OCI-LY3 (cell line): ENCODE data around the gene EFCAB13.
"Not testable (repeated sequence)": the region's sequence is repeated elsewhere in the genome, so short reads cannot be mapped to it uniquely, and the experiment has no call there.

Experiments
- H2AFZ ChIP-seq: fragments of 200-600, 300-600 bp; shearing (Covaris generic); 2 replicates; pipeline ENCODE4 v1.6.0; 2014; ENCODE audit warnings: antibody characterized with exemption, low read depth, low read length
- H3K27ac ChIP-seq: fragments of 200-600, 300-600 bp; sonication (generic); 2 replicates; pipeline ENCODE4 v1.5.1; 2014; ENCODE audit warnings: mild to moderate bottlenecking, low read length, moderate library complexity, mixed read lengths
- H3K27me3 ChIP-seq: fragments of 200-600, 300-600 bp; sonication (generic); 2 replicates; pipeline ENCODE4 v1.6.1; 2014; ENCODE audit warnings: low read depth, low read length, mixed read lengths
- H3K36me3 ChIP-seq: fragments of 200-600, 300-600 bp; sonication (generic); replicated peaks from 2 replicates; pipeline ENCODE3; 2014; ENCODE audit warnings: low read depth, low read length, mixed read lengths
- H3K4me1 ChIP-seq: fragments of 300-600, 200-600 bp; sonication (generic); 2 replicates; pipeline ENCODE4 v1.6.1; 2014; ENCODE audit warnings: low read length, mixed read lengths
- H3K4me2 ChIP-seq: fragments of 200-600, 300-600 bp; sonication (generic); 2 replicates; pipeline ENCODE4 v1.6.1; 2014; ENCODE audit warnings: low read length, mixed read lengths
- H3K4me3 ChIP-seq: fragments of 300-600, 200-600 bp; sonication (generic); 2 replicates; pipeline ENCODE4 v1.5.1; 2014; ENCODE audit warnings: antibody characterized with exemption, mild to moderate bottlenecking, low read length, moderate library complexity
- H3K79me2 ChIP-seq: fragments of 300-600, 200-600 bp; shearing (Covaris generic); 2 replicates; pipeline ENCODE4 v1.6.1; 2014; ENCODE audit warnings: mild to moderate bottlenecking, low read length, mixed read lengths
- H3K9ac ChIP-seq: fragments of 300-600, 200-600 bp; shearing (Covaris generic); 2 replicates; pipeline ENCODE4 v1.6.0; 2014; ENCODE audit warnings: mild to moderate bottlenecking, low read length, moderate library complexity
- H3K9me3 ChIP-seq: fragments of 200-600, 300-600 bp; shearing (Covaris generic); 2 replicates; pipeline ENCODE4 v1.6.1; 2014; ENCODE audit warnings: low read length, mixed read lengths; ENCODE audit not compliant: insufficient read depth
- H4K20me1 ChIP-seq: fragments of 200-600, 300-600 bp; sonication (generic); 2 replicates; pipeline ENCODE4 v1.6.1; 2016; ENCODE audit warnings: low read length, mixed read lengths; ENCODE audit not compliant: insufficient read depth
- EZH2phosphoT487 ChIP-seq: fragments of 200-600 bp; shearing (Covaris generic); IDR thresholded peaks from 2 replicates; pipeline ENCODE4 v1.6.1; 2018; ENCODE audit warnings: antibody characterized with exemption, mixed run types, low read depth
- TF ChIP-seq, protein P1 (sequence below): fragments of 200-600, 300-600 bp; sonication (generic); IDR thresholded peaks from 2 replicates; pipeline ENCODE4 v1.5.1; 2014; ENCODE audit warnings: antibody characterized with exemption, low read length, low read depth

The EFCAB13 gene

DNA sequence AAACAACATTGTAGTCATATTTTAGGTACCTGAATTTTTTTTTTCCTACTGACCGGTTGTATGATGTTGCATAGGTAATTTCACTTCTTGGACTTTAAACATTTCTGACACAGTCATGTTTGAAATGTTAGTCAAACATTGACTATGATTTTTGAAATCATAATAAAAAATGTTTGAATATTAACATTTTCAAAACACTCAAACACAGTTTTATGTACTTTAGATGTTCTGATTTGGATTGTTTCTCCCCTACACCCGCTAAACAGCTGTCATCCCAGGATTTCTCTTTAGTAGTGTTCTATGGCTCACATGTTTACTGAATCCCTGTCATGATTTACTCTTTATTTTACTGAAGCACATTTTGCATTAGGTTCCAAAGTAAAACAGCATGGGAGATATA lies 104.2 kb downstream of the EFCAB13 start:
- TF ChIP-seq EZH2phosphoT487 = no peak
- TF ChIP-seq, protein P1, sequence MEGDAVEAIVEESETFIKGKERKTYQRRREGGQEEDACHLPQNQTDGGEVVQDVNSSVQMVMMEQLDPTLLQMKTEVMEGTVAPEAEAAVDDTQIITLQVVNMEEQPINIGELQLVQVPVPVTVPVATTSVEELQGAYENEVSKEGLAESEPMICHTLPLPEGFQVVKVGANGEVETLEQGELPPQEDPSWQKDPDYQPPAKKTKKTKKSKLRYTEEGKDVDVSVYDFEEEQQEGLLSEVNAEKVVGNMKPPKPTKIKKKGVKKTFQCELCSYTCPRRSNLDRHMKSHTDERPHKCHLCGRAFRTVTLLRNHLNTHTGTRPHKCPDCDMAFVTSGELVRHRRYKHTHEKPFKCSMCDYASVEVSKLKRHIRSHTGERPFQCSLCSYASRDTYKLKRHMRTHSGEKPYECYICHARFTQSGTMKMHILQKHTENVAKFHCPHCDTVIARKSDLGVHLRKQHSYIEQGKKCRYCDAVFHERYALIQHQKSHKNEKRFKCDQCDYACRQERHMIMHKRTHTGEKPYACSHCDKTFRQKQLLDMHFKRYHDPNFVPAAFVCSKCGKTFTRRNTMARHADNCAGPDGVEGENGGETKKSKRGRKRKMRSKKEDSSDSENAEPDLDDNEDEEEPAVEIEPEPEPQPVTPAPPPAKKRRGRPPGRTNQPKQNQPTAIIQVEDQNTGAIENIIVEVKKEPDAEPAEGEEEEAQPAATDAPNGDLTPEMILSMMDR = no peak
- no peak overlapping the region for H3K4me3 ChIP-seq
- no peaks in the 10 kb centered on the region for H3K9me3 ChIP-seq
- no peak overlapping the region for H3K9ac ChIP-seq
- H3K27ac ChIP-seq = no peak overlapping the region
- H2AFZ ChIP-seq = no peak overlapping the region
- no peaks in the 10 kb centered on the region for H4K20me1 ChIP-seq
- no peaks in the 10 kb centered on the region for H3K27me3 ChIP-seq
- no peaks in the 10 kb centered on the region for H3K79me2 ChIP-seq
- H3K36me3 ChIP-seq = no peaks in the 10 kb centered on the region
- no peak overlapping the region for H3K4me2 ChIP-seq
- H3K4me1 ChIP-seq = peaks cover 7% of the 10 kb centered on the region

- not testable (repeated sequence) for H3K9me3 ChIP-seq, H3K9ac ChIP-seq, H3K27ac ChIP-seq, H3K4me1 ChIP-seq, H3K79me2 ChIP-seq, H3K4me2 ChIP-seq, H4K20me1 ChIP-seq, H3K36me3 ChIP-seq, H2AFZ ChIP-seq, H3K27me3 ChIP-seq, H3K4me3 ChIP-seq
Measured at GRCh38 chr17:47432240-47432639, 108.5 kb downstream of the EFCAB13 start.

DNA sequence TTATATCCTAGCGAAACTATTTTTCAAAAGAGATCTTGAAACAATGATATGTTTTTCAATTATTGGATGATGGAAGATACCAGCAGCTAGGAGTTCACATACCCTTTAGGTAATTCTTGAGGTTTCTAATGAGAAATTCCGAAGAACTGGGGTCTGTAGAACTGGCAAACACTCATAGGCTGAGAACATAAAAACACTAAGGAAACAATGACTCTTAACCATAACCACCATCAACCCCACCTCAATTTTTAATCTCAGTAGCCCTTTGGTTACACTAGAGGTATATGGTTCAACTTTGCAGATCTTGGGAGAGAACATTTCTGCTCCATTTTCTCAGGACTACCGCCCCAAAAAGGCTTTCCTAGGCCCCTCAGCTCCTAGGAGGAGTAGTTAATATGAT lies 141.4 kb downstream of the EFCAB13 start:
- Histone ChIP-seq H3K27ac (no peak overlapping the region), H3K27me3 (no peaks in the 10 kb centered on the region), H3K4me2 (no peak overlapping the region), H4K20me1 (no peaks in the 10 kb centered on the region), H3K9me3 (no peaks in the 10 kb centered on the region), H3K9ac (no peak overlapping the region), H3K4me3 (no peak overlapping the region), H2AFZ (no peak overlapping the region), H3K36me3 (no peaks in the 10 kb centered on the region), H3K79me2 (no peaks in the 10 kb centered on the region), H3K4me1 (no peaks in the 10 kb centered on the region)
- TF ChIP-seq EZH2phosphoT487 = no peak
- TF ChIP-seq, protein P1 = no peak

- not testable (repeated sequence) for H3K36me3 ChIP-seq, H3K4me2 ChIP-seq, H3K9ac ChIP-seq, H3K4me3 ChIP-seq, H3K79me2 ChIP-seq, H4K20me1 ChIP-seq, H3K27ac ChIP-seq, H3K4me1 ChIP-seq, H3K27me3 ChIP-seq, H3K9me3 ChIP-seq, H2AFZ ChIP-seq
Measured at GRCh38 chr17:47466976-47467375, 143.2 kb downstream of the EFCAB13 start.

DNA sequence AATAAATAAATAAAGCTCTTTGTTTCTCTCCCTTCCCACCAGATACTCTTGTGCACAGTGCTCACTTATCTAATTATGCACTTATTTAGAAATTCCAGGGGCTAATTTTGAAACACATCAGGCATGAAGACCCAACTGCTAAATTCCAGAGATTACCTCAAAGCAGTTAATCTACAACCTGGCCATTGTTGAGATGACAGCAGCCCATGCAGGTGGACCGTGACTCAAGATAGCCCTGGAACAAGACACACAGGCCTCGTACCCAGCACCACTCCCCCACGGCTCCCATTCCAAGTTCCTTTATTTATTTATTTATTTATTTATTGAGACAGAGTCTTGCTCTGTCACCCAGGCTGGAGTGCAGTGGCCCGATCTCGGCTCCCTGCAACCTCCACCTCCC lies 147.1 kb downstream of the EFCAB13 start:
- no peak overlapping the region for H2AFZ ChIP-seq
- H3K36me3 ChIP-seq = no peaks in the 10 kb centered on the region
- no peaks in the 10 kb centered on the region for H3K79me2 ChIP-seq
- H4K20me1 ChIP-seq = no peaks in the 10 kb centered on the region
- H3K27me3 ChIP-seq = no peaks in the 10 kb centered on the region
- H3K27ac ChIP-seq = no peak overlapping the region
- no peaks in the 10 kb centered on the region for H3K9me3 ChIP-seq
- no peaks in the 10 kb centered on the region for H3K4me1 ChIP-seq
- TF ChIP-seq EZH2phosphoT487 = no peak
- TF ChIP-seq, protein P1 = no peak
- H3K4me2 ChIP-seq = no peak overlapping the region
- H3K9ac ChIP-seq = no peak overlapping the region
- H3K4me3 ChIP-seq = no peak overlapping the region

- not testable (repeated sequence) for H4K20me1 ChIP-seq, H3K36me3 ChIP-seq, H3K9ac ChIP-seq, H3K4me3 ChIP-seq, H3K4me1 ChIP-seq, H3K27me3 ChIP-seq, H3K9me3 ChIP-seq, H3K27ac ChIP-seq, H3K79me2 ChIP-seq, H3K4me2 ChIP-seq, H2AFZ ChIP-seq
Measured at GRCh38 chr17:47472073-47472472, 148.3 kb downstream of the EFCAB13 start.
